ENCODE measurements around the gene PHF20. TPM values are rescaled to one million over a fixed set of nuclear protein-coding genes. Genes with fewer than 3 reads are reported as not detected.

PHF20 gene
- total and polyA plus RNA-seq, 2 donors (not counting 3 experiments of a cell fraction or from before 2014, with no cell fraction given), result 25.0 to 45.8 TPM

GRCh38 chr20:35735826-35736470 lies 35.9 kb upstream of the PHF20 start:
- H3K9me3 ChIP-seq (replicated peaks; ENCODE audit: control insufficient read depth, insufficient read depth, low read length), result no peaks in the 10 kb centered on the region
- H3K27ac ChIP-seq (ENCODE audit: insufficient read depth, low read depth, low read length), result no peak overlapping the region
- POLR2A ChIA-PET, result interaction anchor here (1.0 to 1.5 kb wide), 3 partner anchors 10 to 148 kb away, joined by 5 to 9 read pairs (median 6); no protein-coding TSS in a partner anchor
- H4K20me1 ChIP-seq (replicated peaks; ENCODE audit: control insufficient read depth, extremely low read depth, insufficient read depth, low read length), result peaks cover 52% of the 10 kb centered on the region
- DNase-seq (ENCODE audit: low read depth, low spot score) (no peak), FAIRE-seq (no peak)
- H2AFZ ChIP-seq (ENCODE audit: low read depth, low read length), result no peak overlapping the region
- dilution Hi-C loops (cut with MboI; ENCODE audit: extremely low pct_ligation_motif_present, low sequenced_read_pairs) (no loop called here), intact Hi-C loops (cut with micrococcal nuclease) (loop anchor here (2.0 kb wide), 1 partner anchor 15 kb away; no protein-coding TSS in a partner anchor)
- H3K4me1 ChIP-seq (ENCODE audit: control insufficient read depth, extremely low read depth, insufficient read depth, low read length), result peaks cover 32% of the 10 kb centered on the region
- no peak overlapping the region for H3K4me3 ChIP-seq (replicated peaks in 1 of 3; ENCODE audit: insufficient read depth in 1 of 3, low read depth in 1 of 3, low read length in 3 of 3)
- TF ChIP-seq FOS (IDR thresholded peaks at IDR 0.05; ENCODE audit: borderline replicate concordance, insufficient read depth, low read length), result no peak
- TF ChIP-seq MYC (IDR thresholded peaks at IDR 0.05; ENCODE audit: low read depth, low read length), result no peak
- TF ChIP-seq MAX (IDR thresholded peaks at IDR 0.05; ENCODE audit: insufficient read depth, insufficient read length), result no peak
- TF ChIP-seq EZH2 (IDR thresholded peaks at IDR 0.05; ENCODE audit: borderline replicate concordance, low read depth, low read length, severe bottlenecking), result no peak
- no peak for TF ChIP-seq JUN (IDR thresholded peaks at IDR 0.05; ENCODE audit: borderline replicate concordance, insufficient read depth, insufficient read length, low read depth)
- TF ChIP-seq GATA2 (IDR thresholded peaks at IDR 0.05; ENCODE audit: insufficient read depth, insufficient read length, low read depth, low read length), result no peak
- no peak for TF ChIP-seq CTCF (IDR thresholded peaks at IDR 0.05; ENCODE audit: extremely low read depth in 1 of 2, insufficient read depth in 1 of 2, low read depth in 1 of 2, low read length in 2 of 2)
- TF ChIP-seq POLR2AphosphoS5 (IDR thresholded peaks at IDR 0.05; ENCODE audit: insufficient read depth, low read depth, low read length), result no peak
- TF ChIP-seq POLR2A (IDR thresholded peaks at IDR 0.05; ENCODE audit: low read depth, low read length), result no peak
- peak overlapping the region; percentile 71 for H3K4me2 ChIP-seq (ENCODE audit: insufficient read depth, low read length)
- H3K36me3 ChIP-seq (ENCODE audit: control insufficient read depth in 2 of 2, extremely low read depth in 1 of 2, insufficient read depth in 2 of 2, low read length in 2 of 2), result peaks cover 31 to 65% of the 10 kb centered on the region in 2 experiments
- H3K9ac ChIP-seq (replicated peaks; ENCODE audit: extremely low read depth, insufficient read depth, low read length), result peak overlapping the region; percentile 24
- H3K79me2 ChIP-seq (ENCODE audit: control insufficient read depth, insufficient read depth, low read length), result peaks cover 99% of the 10 kb centered on the region
- BruUV-seq (replicated peaks), result no TSS peak
- CTCF ChIA-PET, result interaction anchor here (0.8 to 2.2 kb wide), 3 partner anchors 16 to 148 kb away, joined by 3 to 7 read pairs (median 4); no protein-coding TSS in a partner anchor
- no peaks in the 10 kb centered on the region for H3K9me1 ChIP-seq (replicated peaks; ENCODE audit: control insufficient read depth, extremely low read depth, insufficient read depth, low read length)
- no peaks in the 10 kb centered on the region for H3K27me3 ChIP-seq (ENCODE audit: control insufficient read depth in 2 of 2, insufficient read depth in 2 of 2, low read length in 2 of 2)
